Astrocyte of the cerebellum (primary cell): ENCODE measurements around the gene DGKD.

Experiments
- DNase-seq: peaks from one replicate; pipeline ENCODE4 v3.0.0-alpha.2; 2011; ENCODE audit warnings: low read depth
- H3K4me3 ChIP-seq: 2 replicates; pipeline ENCODE4 v1.5.1; 2011; ENCODE audit warnings: mild to moderate bottlenecking, low read depth, low read length, moderate library complexity
- CTCF ChIP-seq: IDR thresholded peaks from 2 replicates; pipeline ENCODE4 v1.5.1; 2012; ENCODE audit warnings: low read length, low read depth, moderate library complexity, mild to moderate bottlenecking; ENCODE audit errors: missing control alignments
- in situ Hi-C: cut with HindIII; loops from 2 replicates; pipeline ENCODE4 v1.10.0; 2017; ENCODE audit warnings: low sequenced_read_pairs

Gene DGKD

DNA sequence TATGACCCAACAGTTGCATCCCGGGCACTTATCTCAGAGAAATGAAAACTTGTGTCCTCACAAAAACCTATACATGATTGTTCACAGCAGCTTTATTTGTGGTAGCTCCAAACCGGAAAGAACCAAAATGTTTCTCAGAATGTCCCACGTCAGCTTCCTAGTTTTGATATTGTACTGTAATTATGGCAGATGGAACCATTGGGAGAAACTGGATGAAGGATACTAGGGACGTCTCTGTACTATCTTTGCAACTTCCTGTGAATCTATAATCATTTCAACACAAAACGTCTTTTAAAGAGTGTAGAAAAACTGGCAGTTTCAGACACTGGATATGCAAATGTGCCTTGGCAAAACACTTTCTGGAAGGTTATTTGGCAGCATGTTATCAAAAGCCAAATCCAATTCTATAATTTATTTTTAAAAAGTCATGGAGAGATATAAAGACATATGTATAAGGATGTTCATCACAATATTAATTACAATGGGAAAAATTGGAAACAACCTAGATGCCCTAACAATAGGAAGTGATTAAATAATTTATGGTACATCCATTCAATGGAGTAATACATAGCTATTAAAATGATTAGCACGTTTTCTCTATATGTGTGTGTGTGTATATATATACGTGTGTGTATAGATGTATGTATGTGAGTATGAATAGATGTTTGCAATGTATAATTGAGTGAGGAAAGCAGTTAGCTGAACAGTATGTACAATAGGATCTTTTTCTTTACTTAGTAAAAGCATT is 36.9 kb upstream of the DGKD start:
- no peak for DNase-seq
- TF ChIP-seq CTCF: no peak
- no peak overlapping the region for H3K4me3 ChIP-seq
- in situ Hi-C loops: no loop called here

GRCh38 chr2:233319256-233319655 is 35.0 kb upstream of the DGKD start:
- no peak for DNase-seq
- no peak for TF ChIP-seq CTCF
- H3K4me3 ChIP-seq: no peak overlapping the region
- in situ Hi-C loops: no loop called here

- H3K4me3 ChIP-seq: no peak overlapping the region
- no peak for TF ChIP-seq CTCF
- no peak for DNase-seq
Observed at GRCh38 chr2:233320470-233320869, 33.8 kb upstream of the DGKD start.

GRCh38 chr2:233321166-233321565 is 33.1 kb upstream of the DGKD start:
- DNase-seq: no peak
- in situ Hi-C loops: no loop called here
- no peak for TF ChIP-seq CTCF
- no peak overlapping the region for H3K4me3 ChIP-seq

More at GRCh38 chr2:233320470-233320869, 33.8 kb upstream of the DGKD start:
- in situ Hi-C loops: no loop called here

GRCh38 chr2:233323851-233324250 is 30.4 kb upstream of the DGKD start:
- no peak for TF ChIP-seq CTCF
- in situ Hi-C loops: no loop called here
- DNase-seq: no peak

GRCh38 chr2:233325256-233325655 is 29.0 kb upstream of the DGKD start:
- H3K4me3 ChIP-seq: no peak overlapping the region
- in situ Hi-C loops: no loop called here
- DNase-seq: no peak
- TF ChIP-seq CTCF: no peak

More at GRCh38 chr2:233323851-233324250, 30.4 kb upstream of the DGKD start:
- no peak overlapping the region for H3K4me3 ChIP-seq

- no peak overlapping the region for H3K4me3 ChIP-seq
- no peak for TF ChIP-seq CTCF
- no peak for DNase-seq
- in situ Hi-C loops: no loop called here
Observed at GRCh38 chr2:233325814-233326213, 28.5 kb upstream of the DGKD start.
